ENCODE measurements around the gene ADGRG6.

- TF ChIP-seq POLR2A (IDR thresholded peaks at IDR 0.05; ENCODE audit: low read depth, low read length) (no peak), POU2F2 (IDR thresholded peaks at IDR 0.05; ENCODE audit: low read depth, low read length) (no peak), POLR2AphosphoS5 (IDR thresholded peaks at IDR 0.05; ENCODE audit: low read depth, low read length) (no peak), SPI1 (IDR thresholded peaks at IDR 0.05; ENCODE audit: low read depth, low read length) (no peak)
Measured at GRCh38 chr6:142284419-142284818, 17.4 kb upstream of the ADGRG6 start.
